Breast epithelium (tissue), 3 donors: Measurements from ENCODE around the gene HLA-DQB1.

ENCODE experiments used
- CTCF ChIP-seq, 3 donors: fragments of 450-650 bp; IDR thresholded peaks; one replicate each; pipeline ENCODE4 v1.5.1; 2016 to 2017; ENCODE audit warnings: antibody characterized with exemption in 3 of 3, mild to moderate bottlenecking in 3 of 3, moderate library complexity in 3 of 3
- POLR2A ChIP-seq: fragments of 450-650 bp; IDR thresholded peaks from one replicate; pipeline ENCODE4 v1.6.1; 2016; ENCODE audit warnings: antibody characterized with exemption, mild to moderate bottlenecking, moderate library complexity

GRCh38 chr6:32645047-32645703 lies 21.3 kb downstream of the HLA-DQB1 start:
- no peak for TF ChIP-seq CTCF (IDR thresholded peaks at IDR 0.05)
- no peak for TF ChIP-seq POLR2A
